GM12878 (cell line): ENCODE measurements around the gene SEPHS1. TPM values are rescaled to one million over a fixed set of nuclear protein-coding genes. Genes with fewer than 3 reads are reported as not detected.

Experiments used
- ATAC-seq: fragments of 200-7000 bp; cut with Tn5 transposase; 3 replicates; pipeline ENCODE4 v1.9.1; 2020; ENCODE audit warnings: mild to moderate bottlenecking, moderate library complexity
- BruUV-seq: library from RNA; stranded (reverse); fragments of 400-500 nt; replicated peaks from 2 replicates; lab custom pipeline; 2021; lab: Mats Ljungman, UMichigan
- CTCF ChIA-PET: fragments of 300-600 bp; sonication (Branson Sonifier 250); formaldehyde crosslinking; extraction: SDS; loops from one replicate; lab custom pipeline; 2021; ENCODE audit warnings: inconsistent platforms; lab: Yijun Ruan, JAX
- POLR2A ChIA-PET: fragments of 350-600 bp; formaldehyde crosslinking; extraction: SDS; loops from one replicate; lab custom pipeline; 2021; ENCODE audit warnings: inconsistent platforms; lab: Charles Lee
- RAD21 ChIA-PET: fragments of 300-600 bp; sonication (Branson Sonifier 250); formaldehyde crosslinking; loops from one replicate; lab custom pipeline; 2023; ENCODE audit warnings: antibody characterized with exemption; ENCODE audit not compliant: unreplicated experiment; lab: Charles Lee
- SMC1A ChIA-PET: fragments of 300-600 bp; sonication (Branson Sonifier 250); formaldehyde crosslinking; loops from one replicate; lab custom pipeline; 2023; ENCODE audit not compliant: unreplicated experiment, uncharacterized antibody; lab: Charles Lee
- DNase-seq: peaks from one replicate; pipeline ENCODE4 v3.0.0-alpha.2; 2011; ENCODE audit warnings: low read depth, low spot score
- FAIRE-seq: peaks from 3 replicates; lab custom pipeline; 2011; peaks lifted over from hg19 to GRCh38; lab: Jason Lieb, UNC
- H2AFZ ChIP-seq: 2 replicates; pipeline ENCODE4 v1.6.0; 2011; ENCODE audit warnings: low read depth, low read length, control low read depth; ENCODE audit not compliant: control insufficient read depth
- H3K27ac ChIP-seq: 2 replicates; pipeline ENCODE4 v1.5.1; 2011; ENCODE audit warnings: control low read depth; ENCODE audit not compliant: control insufficient read depth, insufficient read depth
- H3K27me3 ChIP-seq, 2 experiments: replicated peaks in 1 of 2; 2 replicates each; pipeline versions ENCODE4 v1.6.0 to v1.6.1; 2011; ENCODE audit warnings: low read length in 1 of 2; ENCODE audit not compliant: control insufficient read depth in 2 of 2, insufficient read depth in 2 of 2
- H3K36me3 ChIP-seq, 2 experiments: 2 replicates each; pipeline ENCODE4 v1.5.1; 2011; ENCODE audit warnings: low read length in 1 of 2; ENCODE audit not compliant: control insufficient read depth in 2 of 2, insufficient read depth in 2 of 2
- H3K4me1 ChIP-seq: 2 replicates; pipeline ENCODE4 v1.6.1; 2011; ENCODE audit warnings: mild to moderate bottlenecking, low read length, moderate library complexity, mixed read lengths; ENCODE audit not compliant: control insufficient read depth, insufficient read depth
- H3K4me2 ChIP-seq: 2 replicates; pipeline ENCODE4 v1.6.0; 2011; ENCODE audit warnings: control low read depth; ENCODE audit not compliant: control insufficient read depth, insufficient read depth
- H3K4me3 ChIP-seq: fragments of 200-600 bp; sonication (generic); 2 replicates; pipeline ENCODE4 v1.5.1; 2016
- H3K79me2 ChIP-seq: 2 replicates; pipeline ENCODE4 v1.6.0; 2011; ENCODE audit warnings: low read length; ENCODE audit not compliant: control insufficient read depth, insufficient read depth
- H3K9ac ChIP-seq: 2 replicates; pipeline ENCODE4 v1.8.0; 2011; ENCODE audit warnings: low read length, control low read depth, mixed read lengths; ENCODE audit not compliant: control insufficient read depth, insufficient read depth
- H3K9me3 ChIP-seq: replicated peaks from 3 replicates; pipeline ENCODE4 v1.5.1; 2011; ENCODE audit warnings: mild to moderate bottlenecking, low read length; ENCODE audit not compliant: control insufficient read depth, insufficient read depth
- H4K20me1 ChIP-seq: 2 replicates; pipeline ENCODE4 v1.6.0; 2011; ENCODE audit not compliant: control insufficient read depth, insufficient read depth
- GATAD2B ChIP-seq: fragments of 450-650 bp; conservative IDR thresholded peaks from 2 replicates; pipeline ENCODE4 v1.6.1; 2017; ENCODE audit warnings: low read depth, mild to moderate bottlenecking, moderate library complexity
- RBBP5 ChIP-seq: fragments of 200-600 bp; sonication (generic); conservative IDR thresholded peaks from 2 replicates; pipeline ENCODE4 v1.6.1; 2016
- SREBF2 ChIP-seq: IDR thresholded peaks from 2 replicates; pipeline ENCODE4 v1.6.1; 2012; ENCODE audit warnings: mild to moderate bottlenecking, low read length
- TCF3 ChIP-seq: IDR thresholded peaks from 2 replicates; pipeline ENCODE4 v1.6.1; 2012; ENCODE audit warnings: low read depth, mild to moderate bottlenecking, low read length, borderline replicate concordance; ENCODE audit not compliant: insufficient read depth
- WGBS: methylation state at CpG from one replicate; pipeline ENCODE4 v1.1.6; 2016; ENCODE audit warnings: low lambda C conversion rate; ENCODE audit not compliant: insufficient replicate concordance, insufficient coverage; ENCODE audit errors: missing lambda C conversion rate; 5-methylcytosine and 5-hydroxymethylcytosine counted together
- in situ Hi-C: fragments of 300-500 bp; cut with MboI; formaldehyde crosslinking; loops from 9 replicates; pipeline ENCODE4 v1.14.3; 2018; ENCODE audit warnings: mixed read lengths
- intact Hi-C: fragments of 100-400 bp; cut with micrococcal nuclease; formaldehyde crosslinking; loops from one replicate; pipeline ENCODE4 v1.14.2; 2022; ENCODE audit not compliant: unreplicated experiment
- polyA plus RNA-seq, 11 experiments: library from polyadenylated mRNA; depleted of rRNA in 4 of 11; unstranded in 6 of 11; stranded (reverse) in 5 of 11; fragments of >200 nt; fragmentation: Nextera tagmentation in 4 of 11; fragmentation: Illumina TruSeq in 1 of 11; extraction: Ambion mirVana in 4 of 11; extraction: Trizol in 1 of 11; gene quantifications; 1 replicate in 1 of 11; 2 replicates in 10 of 11; pipeline versions ENCODE4 v1.2.1 to v1.2.3, GENCODE V29; 2011 to 2016; ENCODE audit warnings: inconsistent platforms in 2 of 11, missing spikeins in 2 of 11, low read depth in 1 of 11
- total RNA-seq, 4 experiments: library from RNA; depleted of rRNA in 3 of 4; stranded (reverse); fragments of >200 nt in 3 of 4; fragmentation: Illumina TruSeq in 1 of 4; extraction: Trizol in 1 of 4; gene quantifications; 2 replicates each; pipeline versions ENCODE4 v1.2.1 to v1.2.3, GENCODE V29; 2013 to 2021
- TF ChIP-seq, protein P1 (sequence below): IDR thresholded peaks from 2 replicates; pipeline ENCODE4 v1.6.1; 2011; ENCODE audit warnings: borderline replicate concordance, low read depth, mild to moderate bottlenecking, moderate library complexity, low read length; ENCODE audit not compliant: insufficient read depth, poor library complexity, severe bottlenecking

Gene SEPHS1
- total and polyA plus RNA-seq, 10 of the 15 experiments (the other 5 are each of a cell fraction or from before 2014, with no cell fraction given), result 14.7 to 85.4 (median 48.5) TPM

DNA sequence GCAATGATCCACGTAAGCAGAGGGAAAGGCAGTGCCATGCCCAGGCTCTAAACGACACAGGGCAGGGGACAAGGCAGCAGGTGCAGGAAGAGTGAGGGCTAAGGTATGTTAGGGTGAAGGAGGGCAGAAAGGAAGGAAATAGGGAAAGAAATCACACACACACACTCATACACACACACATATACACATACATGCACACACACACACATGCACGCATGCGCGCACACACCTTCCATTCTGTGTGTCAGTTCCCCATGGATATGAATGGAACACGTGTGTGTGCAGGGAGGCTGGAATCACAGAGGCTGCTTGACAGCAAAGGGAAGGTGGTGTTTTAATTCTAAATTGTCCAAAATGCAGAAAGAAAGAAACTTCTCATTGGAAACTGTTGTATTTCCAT, 42.0 kb downstream of the SEPHS1 start:
- H3K9me3 ChIP-seq, result no peaks in the 10 kb centered on the region
- no peaks in the 10 kb centered on the region for H3K79me2 ChIP-seq
- ChIA-PET CTCF (interaction anchor here (1.5 kb wide), 1 partner anchor 145 kb away, joined by 3 read pairs; the partner anchor contains the start of gene MCM10), POLR2A (no interaction called here), RAD21 (no interaction called here), SMC1A (no interaction called here)
- FAIRE-seq (no peak), ATAC-seq (no peak), DNase-seq (no peak)
- intact Hi-C loops, result no loop called here
- in situ Hi-C loops, result no loop called here
- H2AFZ ChIP-seq, result no peak overlapping the region
- H3K4me1 ChIP-seq, result peaks cover 3% of the 10 kb centered on the region; the same call in 1 of the 2 replicates
- H3K9ac ChIP-seq, result no peak overlapping the region
- no peak overlapping the region for H3K27ac ChIP-seq
- H3K4me3 ChIP-seq, result no peak overlapping the region
- no peaks in the 10 kb centered on the region for H3K36me3 ChIP-seq
- no peaks in the 10 kb centered on the region for H4K20me1 ChIP-seq
- 34% methylated on average over 4 of the region's 6 CpGs for WGBS
- no peak overlapping the region for H3K4me2 ChIP-seq
- no peaks in the 10 kb centered on the region for H3K27me3 ChIP-seq
- 0 out of 2 replicates have a peak, but pooled peaks have one; percentile 16 for TF ChIP-seq TCF3
- TF ChIP-seq, protein P1, sequence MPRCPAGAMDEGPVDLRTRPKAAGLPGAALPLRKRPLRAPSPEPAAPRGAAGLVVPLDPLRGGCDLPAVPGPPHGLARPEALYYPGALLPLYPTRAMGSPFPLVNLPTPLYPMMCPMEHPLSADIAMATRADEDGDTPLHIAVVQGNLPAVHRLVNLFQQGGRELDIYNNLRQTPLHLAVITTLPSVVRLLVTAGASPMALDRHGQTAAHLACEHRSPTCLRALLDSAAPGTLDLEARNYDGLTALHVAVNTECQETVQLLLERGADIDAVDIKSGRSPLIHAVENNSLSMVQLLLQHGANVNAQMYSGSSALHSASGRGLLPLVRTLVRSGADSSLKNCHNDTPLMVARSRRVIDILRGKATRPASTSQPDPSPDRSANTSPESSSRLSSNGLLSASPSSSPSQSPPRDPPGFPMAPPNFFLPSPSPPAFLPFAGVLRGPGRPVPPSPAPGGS, result peak; percentile 62
- no peak for TF ChIP-seq GATAD2B
- no peak for TF ChIP-seq SREBF2
- TF ChIP-seq RBBP5, result no peak
- no TSS peak for BruUV-seq
